Fibroblast of the aortic adventitia (primary cell): ENCODE results near the gene PHF2. TPM values are rescaled to one million over a fixed set of nuclear protein-coding genes. Genes with fewer than 3 reads are reported as not detected.
"Not testable (repeated sequence)": the region's sequence is repeated elsewhere in the genome, so short reads cannot be mapped to it uniquely, and the experiment has no call there.

Source experiments
- DNase-seq: peaks from one replicate; pipeline ENCODE4 v3.0.0-alpha.2; 2010; ENCODE audit warnings: low read depth
- H3K4me3 ChIP-seq: 2 replicates; pipeline ENCODE4 v1.5.1; 2011; ENCODE audit warnings: low read depth, mild to moderate bottlenecking, control low read depth, low read length, moderate library complexity
- total RNA-seq: library from RNA; depleted of rRNA; stranded (reverse); fragments of >200 nt; gene quantifications from 2 replicates; pipeline ENCODE4 v1.2.3, GENCODE V29; 2012; ENCODE audit warnings: low replicate concordance
- TF ChIP-seq, protein P1 (sequence below): IDR thresholded peaks from 2 replicates; pipeline ENCODE4 v1.5.1; 2011; ENCODE audit warnings: mild to moderate bottlenecking, low read length, control low read depth, inconsistent platforms; ENCODE audit not compliant: insufficient read depth

PHF2 gene
- total RNA-seq, 1 donor, result 14.2 TPM

DNA sequence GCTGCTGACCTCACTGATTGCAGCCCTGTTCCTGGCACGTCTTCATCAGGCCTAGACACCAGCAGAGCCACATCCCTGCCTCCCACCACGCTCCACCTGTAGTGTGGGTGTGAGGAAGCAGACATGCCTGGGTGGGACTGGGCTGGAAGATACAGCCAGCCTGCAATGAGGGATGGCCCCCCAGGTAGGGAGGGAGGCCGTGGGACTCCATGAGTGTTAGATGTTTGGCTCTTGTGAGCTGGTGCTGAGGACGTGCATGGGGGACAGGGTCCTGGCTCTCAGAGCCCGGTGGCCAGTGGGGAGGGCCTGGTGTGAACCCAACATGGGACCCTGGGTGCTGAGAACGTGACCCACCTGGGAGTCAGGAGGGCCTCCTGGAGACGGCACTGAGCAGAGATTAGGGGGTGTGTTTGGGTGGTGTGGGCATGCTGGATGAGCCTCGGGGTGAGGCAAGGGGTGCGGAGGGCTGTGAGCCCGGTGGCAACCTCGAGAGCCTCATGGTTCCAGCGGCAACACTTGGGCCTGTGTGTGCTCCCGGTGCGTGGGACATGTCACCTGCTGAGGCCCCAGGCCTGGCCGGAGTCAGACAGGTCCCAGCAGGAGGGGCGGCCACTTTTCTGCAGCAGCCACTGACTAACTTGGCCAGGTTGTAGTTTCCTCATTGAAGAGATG, 87.6 kb downstream of the PHF2 start:
- TF ChIP-seq, protein P1, sequence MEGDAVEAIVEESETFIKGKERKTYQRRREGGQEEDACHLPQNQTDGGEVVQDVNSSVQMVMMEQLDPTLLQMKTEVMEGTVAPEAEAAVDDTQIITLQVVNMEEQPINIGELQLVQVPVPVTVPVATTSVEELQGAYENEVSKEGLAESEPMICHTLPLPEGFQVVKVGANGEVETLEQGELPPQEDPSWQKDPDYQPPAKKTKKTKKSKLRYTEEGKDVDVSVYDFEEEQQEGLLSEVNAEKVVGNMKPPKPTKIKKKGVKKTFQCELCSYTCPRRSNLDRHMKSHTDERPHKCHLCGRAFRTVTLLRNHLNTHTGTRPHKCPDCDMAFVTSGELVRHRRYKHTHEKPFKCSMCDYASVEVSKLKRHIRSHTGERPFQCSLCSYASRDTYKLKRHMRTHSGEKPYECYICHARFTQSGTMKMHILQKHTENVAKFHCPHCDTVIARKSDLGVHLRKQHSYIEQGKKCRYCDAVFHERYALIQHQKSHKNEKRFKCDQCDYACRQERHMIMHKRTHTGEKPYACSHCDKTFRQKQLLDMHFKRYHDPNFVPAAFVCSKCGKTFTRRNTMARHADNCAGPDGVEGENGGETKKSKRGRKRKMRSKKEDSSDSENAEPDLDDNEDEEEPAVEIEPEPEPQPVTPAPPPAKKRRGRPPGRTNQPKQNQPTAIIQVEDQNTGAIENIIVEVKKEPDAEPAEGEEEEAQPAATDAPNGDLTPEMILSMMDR, result no peak
- no peak overlapping the region for H3K4me3 ChIP-seq
- no peak for DNase-seq

DNA sequence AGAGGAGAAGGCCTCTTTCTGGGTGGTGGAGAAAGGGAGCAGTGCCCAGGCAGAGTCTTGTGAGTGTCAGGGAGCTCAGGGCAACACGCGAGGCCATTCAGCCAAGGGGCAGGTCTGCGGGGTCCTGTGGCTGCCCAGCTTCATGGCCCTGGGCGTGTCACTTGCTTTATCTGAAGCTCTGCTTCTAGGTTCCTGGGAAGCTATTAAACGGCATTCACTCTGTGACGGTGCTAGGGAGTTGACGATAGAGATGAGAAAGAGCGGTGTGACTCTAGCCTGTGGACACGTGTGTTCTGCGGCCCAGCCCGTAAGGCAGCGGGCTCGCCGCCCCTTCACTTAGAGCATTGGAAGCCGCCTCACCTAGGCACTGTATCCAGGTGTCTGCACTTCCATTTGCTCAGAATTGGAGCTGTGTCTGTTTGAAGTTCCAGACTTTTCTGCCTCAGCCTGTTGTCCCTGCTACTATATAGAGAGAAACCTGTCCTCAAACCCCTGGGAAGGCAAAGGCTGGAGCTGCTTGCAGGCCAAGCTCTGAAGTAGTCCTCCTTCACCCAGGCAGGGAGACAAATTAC, 88.3 kb downstream of the PHF2 start:
- DNase-seq, result no peak

DNA sequence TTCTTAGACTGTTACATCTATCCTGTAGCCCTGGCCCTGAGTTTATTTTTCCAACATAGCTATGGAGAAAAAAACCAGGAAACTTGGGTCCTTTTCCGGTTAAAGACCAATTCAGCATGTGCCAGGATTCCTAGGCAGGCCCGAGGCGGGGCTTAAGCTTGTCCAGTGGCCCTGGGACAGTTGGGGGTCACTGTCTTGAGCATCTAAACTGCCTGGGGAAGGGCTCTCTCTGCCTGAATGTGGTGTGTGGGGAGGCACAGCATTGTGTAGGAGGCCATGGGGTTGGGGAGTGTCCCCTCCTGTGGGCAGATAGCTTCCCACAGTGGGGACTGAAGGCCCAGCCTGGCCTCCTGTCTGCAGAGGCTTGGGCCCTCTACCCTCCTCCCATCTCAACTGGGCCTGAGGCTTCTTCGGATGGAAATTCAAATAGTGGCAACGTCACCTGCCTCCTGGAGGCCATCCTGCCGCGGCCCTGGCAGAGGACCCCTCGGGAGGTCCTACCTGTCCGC, 88.8 kb downstream of the PHF2 start:
- H3K4me3 ChIP-seq, result no peak overlapping the region
- DNase-seq, result no peak
- TF ChIP-seq, protein P1, result no peak

More for the DNA sequence above, 88.3 kb downstream of the PHF2 start:
- TF ChIP-seq, protein P1, result no peak
- no peak overlapping the region for H3K4me3 ChIP-seq

DNA sequence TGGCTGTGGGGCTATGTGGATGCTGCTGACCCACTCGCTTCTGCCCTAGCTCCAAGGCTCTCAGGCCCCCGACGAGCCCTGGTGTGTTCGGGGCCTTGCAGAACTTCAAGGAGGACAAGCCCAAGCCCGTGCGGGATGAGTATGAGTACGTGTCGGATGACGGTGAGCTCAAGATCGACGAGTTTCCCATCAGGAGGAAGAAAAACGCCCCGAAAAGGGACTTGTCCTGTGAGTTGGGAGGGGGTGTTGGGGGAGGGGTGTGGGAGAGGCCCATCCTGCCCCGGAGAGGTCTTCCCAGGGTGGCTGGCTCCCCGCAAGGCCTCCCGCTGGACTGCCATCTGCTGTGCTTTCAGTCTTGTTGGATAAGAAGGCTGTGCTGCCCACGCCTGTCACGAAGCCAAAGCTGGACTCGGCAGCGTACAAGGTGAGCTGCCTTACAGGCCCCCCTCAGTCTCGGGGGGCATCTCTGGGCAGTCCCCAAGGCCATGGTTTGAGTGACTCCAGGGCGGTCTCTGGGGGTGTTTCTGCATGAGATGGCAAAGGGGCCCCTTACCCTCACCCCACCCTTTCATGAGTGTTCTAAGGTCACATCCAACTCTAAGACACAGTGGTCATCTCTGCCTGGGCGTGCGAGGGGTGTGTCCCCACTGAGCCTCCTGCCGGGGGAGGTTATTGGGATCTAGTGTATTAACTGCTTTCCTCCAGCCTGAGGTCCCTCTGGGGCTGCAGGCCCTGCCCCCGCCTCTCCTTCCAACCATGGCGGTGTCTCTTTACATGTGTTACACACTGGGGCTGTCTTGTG, 89.5 kb downstream of the PHF2 start:
- DNase-seq, result no peak
- TF ChIP-seq, protein P1, result no peak
- no peak overlapping the region for H3K4me3 ChIP-seq

DNA sequence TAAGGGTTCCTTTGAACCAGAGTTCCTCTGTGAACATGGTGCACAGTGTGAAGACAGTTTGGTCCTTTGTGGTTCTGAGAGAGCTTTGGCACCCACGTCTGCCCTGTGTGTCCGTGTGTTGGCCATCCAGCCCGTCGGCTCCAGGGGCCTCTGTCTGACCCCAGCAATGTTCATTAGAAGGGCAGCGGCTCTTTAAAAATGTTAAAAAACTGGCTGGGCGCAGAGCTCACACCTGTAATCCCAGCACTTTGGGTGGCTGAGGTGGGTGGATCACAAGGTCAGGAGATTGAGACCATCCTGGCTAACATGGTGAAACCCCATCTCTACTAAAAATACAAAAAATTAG, 90.0 kb downstream of the PHF2 start:
- H3K4me3 ChIP-seq, DNase-seq: not testable (repeated sequence)

DNA sequence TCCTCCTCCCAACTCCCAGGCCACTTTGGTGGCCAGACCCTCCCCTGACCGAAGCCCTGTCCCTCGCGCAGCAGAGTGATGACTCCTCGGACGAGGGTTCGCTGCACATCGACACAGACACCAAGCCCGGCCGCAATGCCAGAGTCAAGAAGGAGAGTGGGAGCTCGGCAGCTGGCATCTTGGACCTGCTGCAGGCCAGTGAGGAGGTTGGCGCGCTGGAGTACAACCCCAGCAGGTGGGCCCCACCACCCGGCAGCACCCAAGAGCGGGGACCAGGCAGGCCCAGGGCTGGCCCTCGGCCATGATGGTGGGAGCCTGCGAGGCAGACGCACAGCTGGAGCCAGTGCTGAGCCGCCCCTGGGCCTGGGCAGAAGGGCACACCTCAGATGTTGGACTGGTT, 90.6 kb downstream of the PHF2 start:
- no peak overlapping the region for H3K4me3 ChIP-seq
- no peak for DNase-seq
- TF ChIP-seq, protein P1, result no peak

DNA sequence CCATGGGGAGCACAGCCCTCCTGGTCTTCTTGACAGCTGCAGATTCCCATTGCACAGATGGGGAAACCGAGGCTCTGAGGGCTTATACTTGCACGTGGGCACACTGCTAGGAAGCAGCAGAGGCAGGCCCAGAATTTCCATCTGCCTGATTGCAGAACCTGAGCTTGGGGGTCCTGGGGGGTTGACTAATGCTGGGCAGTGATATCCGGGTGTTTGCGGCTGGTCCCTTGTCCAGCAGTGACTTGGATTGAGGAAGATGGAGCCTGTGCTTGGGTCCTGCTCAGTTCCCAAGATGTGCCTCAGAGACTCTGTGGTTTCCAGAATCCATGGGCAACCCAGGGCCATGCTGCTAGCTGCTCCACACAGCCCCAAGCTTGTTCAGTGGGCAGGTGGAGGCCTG, 91.2 kb downstream of the PHF2 start:
- DNase-seq, result no peak
- no peak overlapping the region for H3K4me3 ChIP-seq
- TF ChIP-seq, protein P1, result no peak
